OCI-LY7 (cell line): ENCODE results near the gene TUBA8. TPM values are rescaled to one million over a fixed set of nuclear protein-coding genes. Genes with fewer than 3 reads are reported as not detected.
"Not testable (repeated sequence)": the region's sequence is repeated elsewhere in the genome, so short reads cannot be mapped to it uniquely, and the experiment has no call there.

Experiments
- BruUV-seq: library from RNA; stranded (reverse); fragments of 400-500 nt; replicated peaks from 2 replicates; lab custom pipeline; 2021; lab: Mats Ljungman, UMichigan
- CTCF ChIA-PET: fragments of 300-600 bp; sonication (Branson Sonifier 250); formaldehyde crosslinking; loops from one replicate; lab custom pipeline; 2022; ENCODE audit warnings: antibody characterized with exemption; ENCODE audit not compliant: unreplicated experiment; lab: Charles Lee
- POLR2A ChIA-PET: fragments of 300-600 bp; sonication (Branson Sonifier 250); formaldehyde crosslinking; loops from one replicate; lab custom pipeline; 2022; ENCODE audit warnings: antibody characterized with exemption; lab: Charles Lee
- DNase-seq: peaks from one replicate; pipeline ENCODE4 v3.0.0-alpha.2; 2015; ENCODE audit warnings: low spot score
- H2AFZ ChIP-seq: fragments of 200-600 bp; sonication (generic), shearing (Covaris generic); 2 replicates; pipeline ENCODE4 v1.6.1; 2014; ENCODE audit warnings: mild to moderate bottlenecking, antibody characterized with exemption, low read length, moderate library complexity
- H3K27ac ChIP-seq: fragments of 200-600 bp; sonication (generic); 2 replicates; pipeline ENCODE4 v1.5.1; 2014; ENCODE audit warnings: mixed run types, low read depth, mild to moderate bottlenecking, moderate library complexity, low read length, inconsistent platforms; ENCODE audit not compliant: poor library complexity, severe bottlenecking
- H3K36me3 ChIP-seq: fragments of 200-600 bp; sonication (generic); 2 replicates; pipeline ENCODE4 v1.6.1; 2014; ENCODE audit warnings: mild to moderate bottlenecking, antibody characterized with exemption, low read length, moderate library complexity, mixed read lengths; ENCODE audit not compliant: insufficient read depth
- H3K4me1 ChIP-seq: fragments of 200-600 bp; sonication (generic); 2 replicates; pipeline ENCODE4 v1.5.1; 2014; ENCODE audit warnings: mild to moderate bottlenecking, low read length; ENCODE audit not compliant: insufficient read depth, poor library complexity, severe bottlenecking
- H3K4me2 ChIP-seq: fragments of 200-600 bp; sonication (generic); 2 replicates; pipeline ENCODE4 v1.6.1; 2014; ENCODE audit warnings: mild to moderate bottlenecking, low read length
- H3K4me3 ChIP-seq: fragments of 200-600 bp; sonication (generic); 2 replicates; pipeline ENCODE4 v1.5.1; 2014; ENCODE audit warnings: mild to moderate bottlenecking, low read depth, low read length; ENCODE audit not compliant: poor library complexity, severe bottlenecking
- H3K79me2 ChIP-seq: fragments of 200-600 bp; sonication (generic); 2 replicates; pipeline ENCODE4 v1.6.1; 2016; ENCODE audit warnings: low read depth, mild to moderate bottlenecking, low read length, moderate library complexity, mixed read lengths; ENCODE audit not compliant: insufficient read depth
- H3K9me2 ChIP-seq: fragments of 200-600 bp; sonication (generic); 2 replicates; pipeline ENCODE4 v1.6.1; 2016; ENCODE audit warnings: mild to moderate bottlenecking, low read length, mixed read lengths; ENCODE audit not compliant: insufficient read depth
- H3K9me3 ChIP-seq: fragments of 200-600 bp; sonication (generic); 2 replicates; pipeline ENCODE4 v1.6.1; 2014; ENCODE audit warnings: mild to moderate bottlenecking, mixed run types, low read length, mixed read lengths
- H4K20me1 ChIP-seq: fragments of 200-600 bp; sonication (generic); 2 replicates; pipeline ENCODE4 v1.6.1; 2014; ENCODE audit warnings: mild to moderate bottlenecking, antibody characterized with exemption, low read length, moderate library complexity, mixed read lengths; ENCODE audit not compliant: insufficient read depth
- CTCF ChIP-seq: fragments of 200-600 bp; sonication (generic); conservative IDR thresholded peaks from 2 replicates; pipeline ENCODE4 v1.5.1; 2014; ENCODE audit warnings: mild to moderate bottlenecking, antibody characterized with exemption, low read length, moderate library complexity, mixed read lengths
- EZH2phosphoT487 ChIP-seq: fragments of 200-600 bp; sonication (generic); IDR thresholded peaks from 2 replicates; pipeline ENCODE4 v1.6.1; 2018; ENCODE audit warnings: low read depth, borderline replicate concordance, mild to moderate bottlenecking, mixed run types, antibody characterized with exemption, low read length, moderate library complexity, mixed read lengths
- intact Hi-C: fragments of 100-400 bp; cut with micrococcal nuclease; formaldehyde crosslinking; loops from one replicate; pipeline ENCODE4 v1.10.0; 2022; ENCODE audit not compliant: unreplicated experiment
- total RNA-seq, 2 experiments: library from RNA; depleted of rRNA in 1 of 2; stranded (reverse); fragments of >200 nt in 1 of 2; shearing (Covaris generic) in 1 of 2; gene quantifications; 2 replicates each; pipeline ENCODE4 v1.2.3, GENCODE V29; 2014 to 2022

TUBA8 gene
- total RNA-seq, 2 experiments from 2014 or later: 1.9 to 2.0 TPM

DNA sequence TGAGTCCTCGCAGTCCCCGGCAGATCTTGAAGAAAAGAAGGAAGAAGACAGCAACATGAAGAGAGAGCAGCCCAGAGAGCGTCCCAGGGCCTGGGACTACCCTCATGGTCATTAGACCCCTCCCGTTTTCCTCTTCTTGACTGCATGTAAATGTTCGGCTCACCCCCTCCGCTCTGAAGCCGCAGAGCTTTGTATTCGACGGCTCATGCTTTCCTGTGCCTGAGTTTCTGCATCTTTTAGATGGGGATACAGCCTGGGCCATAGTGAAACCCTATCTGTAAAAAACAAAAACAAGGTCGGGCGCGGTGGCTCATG is 47.1 kb downstream of the TUBA8 start:
- Histone ChIP-seq H3K36me3 (no peaks in the 10 kb centered on the region), H3K27ac (no peak overlapping the region), H3K4me2 (no peak overlapping the region), H2AFZ (no peak overlapping the region), H3K4me3 (no peak overlapping the region), H3K9me3 (no peaks in the 10 kb centered on the region), H3K9me2 (no peaks in the 10 kb centered on the region), H4K20me1 (no peaks in the 10 kb centered on the region), H3K4me1 (no peaks in the 10 kb centered on the region), H3K79me2 (no peaks in the 10 kb centered on the region)
- intact Hi-C loops: no loop called here
- TF ChIP-seq CTCF: no peak
- no peak for TF ChIP-seq EZH2phosphoT487
- ChIA-PET CTCF (no interaction called here), POLR2A (no interaction called here)
- DNase-seq: no peak
- BruUV-seq: no TSS peak

- H3K4me3 ChIP-seq, DNase-seq, CTCF ChIA-PET, intact Hi-C loops, H3K4me1 ChIP-seq, H3K9me3 ChIP-seq, H3K4me2 ChIP-seq, H4K20me1 ChIP-seq, H3K9me2 ChIP-seq, H2AFZ ChIP-seq, H3K36me3 ChIP-seq, H3K27ac ChIP-seq, H3K79me2 ChIP-seq, BruUV-seq: not testable (repeated sequence)
- POLR2A ChIA-PET: interaction anchor here (0.7 kb wide), 1 partner anchor 36 kb away, joined by 4 read pairs; no protein-coding TSS in a partner anchor
These were observed 50.0 kb downstream of the TUBA8 start for GRCh38 chr22:18160641-18161040.

DNA sequence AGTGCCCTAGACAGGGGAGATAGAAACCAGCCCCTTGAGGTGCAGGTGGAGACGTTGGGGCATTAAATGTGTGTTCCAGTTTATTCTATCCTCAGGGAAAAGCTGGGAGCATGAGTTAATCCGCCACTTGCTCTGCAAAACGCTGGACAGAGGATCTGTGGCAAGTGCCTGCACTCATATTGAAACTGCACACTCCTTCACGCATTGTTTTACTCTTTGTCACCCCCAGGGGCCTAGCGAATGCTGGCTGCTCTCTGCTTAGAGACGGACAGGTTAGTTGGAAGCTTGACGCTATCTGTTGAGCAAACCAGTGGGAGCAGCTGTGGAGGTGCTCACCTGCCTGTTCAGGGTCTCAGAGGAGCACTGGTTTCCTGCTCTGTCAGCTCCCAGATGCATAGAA is 53.2 kb downstream of the TUBA8 start:
- H3K9me2 ChIP-seq, H3K4me1 ChIP-seq, H4K20me1 ChIP-seq, H3K4me2 ChIP-seq, H3K9me3 ChIP-seq, H3K36me3 ChIP-seq, POLR2A ChIA-PET, H3K27ac ChIP-seq, intact Hi-C loops, CTCF ChIA-PET, H2AFZ ChIP-seq, H3K4me3 ChIP-seq, BruUV-seq, DNase-seq, H3K79me2 ChIP-seq: not testable (repeated sequence)

DNA sequence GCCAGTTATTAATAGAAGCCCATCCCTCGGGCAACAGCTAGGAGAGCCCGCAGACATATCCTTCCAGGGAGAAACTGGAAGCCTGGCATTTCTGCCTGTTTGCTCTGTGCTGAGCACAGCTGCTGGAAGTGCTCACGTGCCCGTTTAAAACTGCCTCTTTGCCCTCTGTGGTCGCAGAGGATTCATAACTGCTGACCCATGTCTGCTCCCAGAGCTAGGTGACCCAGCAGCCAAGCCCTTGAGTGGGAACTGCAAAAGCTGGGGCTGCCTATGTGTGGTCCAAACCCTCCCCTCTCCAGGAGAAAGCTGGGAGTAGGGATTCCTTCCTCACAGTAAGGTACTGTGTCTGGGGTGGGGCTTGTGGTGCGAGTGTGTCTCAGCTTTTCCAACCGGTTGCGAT is 54.0 kb downstream of the TUBA8 start:
- H3K36me3 ChIP-seq, BruUV-seq: not testable (repeated sequence)

DNA sequence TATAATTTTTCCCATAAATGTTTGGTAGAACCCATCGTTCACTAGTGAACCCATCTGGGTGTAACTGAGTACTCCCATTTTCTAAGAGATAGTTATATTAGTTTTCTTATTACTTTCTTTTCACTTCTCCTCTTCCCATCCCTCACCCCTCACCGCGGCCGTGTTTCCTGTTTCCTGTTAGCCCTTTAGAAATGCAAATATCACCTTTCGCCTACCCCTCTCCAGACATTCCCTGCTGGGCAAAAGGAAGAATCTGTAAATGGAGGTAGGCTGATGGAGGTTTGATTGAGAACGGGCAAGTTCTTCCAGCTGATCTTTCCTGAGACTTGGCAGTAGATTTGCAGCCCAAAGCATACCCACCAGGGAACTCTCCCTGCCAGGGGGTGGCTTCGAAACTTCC is 54.7 kb downstream of the TUBA8 start:
- H3K79me2 ChIP-seq, H3K4me2 ChIP-seq, H2AFZ ChIP-seq, POLR2A ChIA-PET, H3K9me2 ChIP-seq, H3K4me1 ChIP-seq, H3K27ac ChIP-seq, DNase-seq, CTCF ChIA-PET, H3K9me3 ChIP-seq, BruUV-seq, intact Hi-C loops, H3K36me3 ChIP-seq, H3K4me3 ChIP-seq, H4K20me1 ChIP-seq: not testable (repeated sequence)

More for the DNA sequence above, 54.0 kb downstream of the TUBA8 start:
- H2AFZ ChIP-seq, H3K4me2 ChIP-seq, POLR2A ChIA-PET, H3K9me3 ChIP-seq, H3K27ac ChIP-seq, DNase-seq, intact Hi-C loops, CTCF ChIA-PET, H3K4me3 ChIP-seq, H3K4me1 ChIP-seq, H3K79me2 ChIP-seq, H4K20me1 ChIP-seq, H3K9me2 ChIP-seq: not testable (repeated sequence)

DNA sequence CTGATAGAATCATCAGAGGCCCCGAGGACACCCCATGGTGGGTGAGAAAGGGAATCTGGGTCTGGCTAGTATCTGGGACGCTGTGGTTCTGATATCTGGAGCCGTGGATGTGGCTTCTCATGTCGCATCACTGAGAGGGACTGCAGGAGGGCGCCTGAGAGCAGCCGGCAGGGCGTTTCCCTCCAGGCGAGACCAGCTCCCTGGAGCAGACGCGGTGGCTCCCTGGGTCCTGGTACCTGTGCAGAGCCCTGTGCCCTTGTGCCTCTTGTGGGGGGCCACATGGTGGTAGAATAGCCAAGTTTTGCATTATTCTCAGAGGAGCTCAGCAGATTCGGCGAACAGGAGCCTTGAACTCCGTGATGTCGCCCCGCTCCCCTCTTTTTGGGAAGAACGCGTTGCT is 59.7 kb downstream of the TUBA8 start:
- H3K4me1 ChIP-seq, H3K4me3 ChIP-seq, H4K20me1 ChIP-seq, BruUV-seq, POLR2A ChIA-PET, H2AFZ ChIP-seq, H3K79me2 ChIP-seq, H3K36me3 ChIP-seq, H3K4me2 ChIP-seq, H3K9me2 ChIP-seq, intact Hi-C loops, H3K27ac ChIP-seq, CTCF ChIA-PET, DNase-seq, H3K9me3 ChIP-seq: not testable (repeated sequence)
